Measurements from ENCODE around the gene TMEM203. TPM values are rescaled to one million over a fixed set of nuclear protein-coding genes. Genes with fewer than 3 reads are reported as not detected.

TMEM203 gene
- total and polyA plus RNA-seq, 2 experiments from 2014 or later, result 32.7 to 53.4 TPM

DNA sequence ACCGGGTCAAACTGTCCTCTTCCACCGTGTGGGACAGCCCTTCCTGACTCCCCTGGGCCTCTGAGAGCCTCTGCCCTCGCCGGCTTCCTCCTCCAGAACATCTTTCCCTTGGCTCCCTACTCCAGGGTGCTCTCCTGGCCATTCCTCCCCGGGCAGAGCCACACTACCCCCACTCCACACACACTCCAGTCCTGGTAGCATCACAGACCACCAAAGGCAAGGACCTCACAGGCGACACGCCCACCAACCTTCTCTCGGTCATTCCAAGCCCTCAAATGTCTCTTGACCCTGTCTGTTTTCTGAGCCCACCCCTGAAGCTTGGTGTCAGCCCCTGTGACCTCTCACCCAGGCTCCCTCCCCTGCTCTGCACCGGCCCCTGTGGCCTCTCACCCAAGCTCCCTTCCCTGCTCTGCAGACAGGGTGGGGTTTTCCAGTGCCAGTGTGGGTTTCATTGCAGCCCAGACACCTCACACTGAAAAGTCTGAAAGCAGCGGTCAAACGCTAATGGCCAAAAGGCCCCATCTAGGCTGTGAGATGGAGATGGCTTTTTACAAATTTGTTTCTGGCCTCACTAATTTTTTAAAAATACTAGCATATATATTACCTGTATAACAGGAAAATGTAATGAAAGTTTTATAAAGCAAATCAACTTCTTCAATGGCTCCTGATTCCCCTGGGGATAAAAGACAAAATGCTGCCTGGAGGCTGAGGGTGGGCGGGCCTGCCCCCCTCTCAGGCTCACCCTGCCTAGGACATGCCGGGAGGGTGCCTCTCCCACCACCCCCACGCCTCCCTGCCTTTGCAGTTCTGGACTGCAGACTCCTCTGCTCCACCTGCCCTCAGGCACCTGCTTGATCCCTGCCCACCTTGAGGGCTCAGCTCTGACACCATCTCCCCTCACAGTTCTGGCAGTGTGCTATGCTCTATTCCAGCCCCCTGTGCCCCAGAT lies 46.1 kb downstream of the TMEM203 start (continued):
- no peak for TF ChIP-seq EZH2phosphoT487 (IDR thresholded peaks at IDR 0.05; ENCODE audit: unreplicated experiment)

GRCh38 chr9:137158625-137159024 lies 46.8 kb downstream of the TMEM203 start:
- H3K4me3 ChIP-seq, result no peak overlapping the region
- no peak overlapping the region for H3K4me3 Mint-ChIP-seq
- H2AFZ ChIP-seq, result no peak overlapping the region
- peaks cover 85% of the 10 kb centered on the region for H3K27me3 Mint-ChIP-seq (ENCODE audit: insufficient read depth, low read depth, poor library complexity)
- H3K36me3 ChIP-seq (ENCODE audit: insufficient read depth), result no peaks in the 10 kb centered on the region
- no peaks in the 10 kb centered on the region for H4K20me1 ChIP-seq (replicated peaks; ENCODE audit: insufficient read depth)
- H3K27ac Mint-ChIP-seq, result no peak overlapping the region
- no peak for ATAC-seq
- no peak for DNase-seq (ENCODE audit: low spot score)
- H3K27ac ChIP-seq (ENCODE audit: low read depth), result no peak overlapping the region
- peaks cover 2% of the 10 kb centered on the region; the same call in 1 of the 2 replicates for H3K4me1 ChIP-seq (ENCODE audit: insufficient read depth)
- H3K36me3 Mint-ChIP-seq (ENCODE audit: low read depth), result no peaks in the 10 kb centered on the region
- H3K9me2 ChIP-seq (ENCODE audit: insufficient read depth), result no peaks in the 10 kb centered on the region
- peaks cover 4% of the 10 kb centered on the region for H3F3A ChIP-seq (replicated peaks; ENCODE audit: low read depth)
- H3K9me3 Mint-ChIP-seq, result no peaks in the 10 kb centered on the region; the same call in 2 of the 3 replicates
- H3K27me3 ChIP-seq (ENCODE audit: insufficient read depth), result peaks cover 88% of the 10 kb centered on the region
- no peaks in the 10 kb centered on the region; the same call in 1 of the 3 replicates for H3K4me1 Mint-ChIP-seq
- no peak overlapping the region for H3K4me2 ChIP-seq
- no peaks in the 10 kb centered on the region for H3K79me2 ChIP-seq (replicated peaks; ENCODE audit: insufficient read depth)
- no peak for TF ChIP-seq CTCF (conservative IDR thresholded peaks at IDR 0.05; ENCODE audit: low read depth in 2 of 2)
- TF ChIP-seq POLR2AphosphoS5 (IDR thresholded peaks at IDR 0.05; ENCODE audit: low read depth), result no peak
- TF ChIP-seq JUNB (IDR thresholded peaks at IDR 0.05; ENCODE audit: unreplicated experiment), result no peak
- TF ChIP-seq STAT1 (IDR thresholded peaks at IDR 0.05; ENCODE audit: unreplicated experiment), result no peak
- no peak for TF ChIP-seq NANOG (IDR thresholded peaks at IDR 0.05; ENCODE audit: borderline replicate concordance)
- no peak for TF ChIP-seq ZNF331 (CRISPR knock-in tag; IDR thresholded peaks at IDR 0.05; ENCODE audit: low read depth)
- TF ChIP-seq, protein P1, sequence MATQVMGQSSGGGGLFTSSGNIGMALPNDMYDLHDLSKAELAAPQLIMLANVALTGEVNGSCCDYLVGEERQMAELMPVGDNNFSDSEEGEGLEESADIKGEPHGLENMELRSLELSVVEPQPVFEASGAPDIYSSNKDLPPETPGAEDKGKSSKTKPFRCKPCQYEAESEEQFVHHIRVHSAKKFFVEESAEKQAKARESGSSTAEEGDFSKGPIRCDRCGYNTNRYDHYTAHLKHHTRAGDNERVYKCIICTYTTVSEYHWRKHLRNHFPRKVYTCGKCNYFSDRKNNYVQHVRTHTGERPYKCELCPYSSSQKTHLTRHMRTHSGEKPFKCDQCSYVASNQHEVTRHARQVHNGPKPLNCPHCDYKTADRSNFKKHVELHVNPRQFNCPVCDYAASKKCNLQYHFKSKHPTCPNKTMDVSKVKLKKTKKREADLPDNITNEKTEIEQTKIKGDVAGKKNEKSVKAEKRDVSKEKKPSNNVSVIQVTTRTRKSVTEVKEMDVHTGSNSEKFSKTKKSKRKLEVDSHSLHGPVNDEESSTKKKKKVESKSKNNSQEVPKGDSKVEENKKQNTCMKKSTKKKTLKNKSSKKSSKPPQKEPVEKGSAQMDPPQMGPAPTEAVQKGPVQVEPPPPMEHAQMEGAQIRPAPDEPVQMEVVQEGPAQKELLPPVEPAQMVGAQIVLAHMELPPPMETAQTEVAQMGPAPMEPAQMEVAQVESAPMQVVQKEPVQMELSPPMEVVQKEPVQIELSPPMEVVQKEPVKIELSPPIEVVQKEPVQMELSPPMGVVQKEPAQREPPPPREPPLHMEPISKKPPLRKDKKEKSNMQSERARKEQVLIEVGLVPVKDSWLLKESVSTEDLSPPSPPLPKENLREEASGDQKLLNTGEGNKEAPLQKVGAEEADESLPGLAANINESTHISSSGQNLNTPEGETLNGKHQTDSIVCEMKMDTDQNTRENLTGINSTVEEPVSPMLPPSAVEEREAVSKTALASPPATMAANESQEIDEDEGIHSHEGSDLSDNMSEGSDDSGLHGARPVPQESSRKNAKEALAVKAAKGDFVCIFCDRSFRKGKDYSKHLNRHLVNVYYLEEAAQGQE (IDR thresholded peaks at IDR 0.05; ENCODE audit: unreplicated experiment), result no peak
- TF ChIP-seq EZH2 (IDR thresholded peaks at IDR 0.05; ENCODE audit: low read depth, unreplicated experiment), result no peak
- no peak for TF ChIP-seq EZH2phosphoT487 (IDR thresholded peaks at IDR 0.05; ENCODE audit: unreplicated experiment)
- no peak for TF ChIP-seq CREB1 (CRISPR knock-in tag; IDR thresholded peaks at IDR 0.05; ENCODE audit: low read depth)
- TF ChIP-seq ZNF114 (CRISPR knock-in tag; IDR thresholded peaks at IDR 0.05), result no peak
- TF ChIP-seq ZNF462 (CRISPR knock-in tag; IDR thresholded peaks at IDR 0.05), result no peak
